Muscle layer of duodenum (tissue), 2 donors: Measurements from ENCODE around the gene CES1.
"Not testable (repeated sequence)": the region's sequence is repeated elsewhere in the genome, so short reads cannot be mapped to it uniquely, and the experiment has no call there.

Source experiments
- H3K27ac ChIP-seq: one replicate; pipeline ENCODE4 v1.7.0; 2013; ENCODE audit warnings: mild to moderate bottlenecking, low read length
- H3K27me3 ChIP-seq: one replicate; pipeline ENCODE4 v1.7.0; 2013; ENCODE audit warnings: low read depth, mild to moderate bottlenecking, control low read depth, low read length
- H3K36me3 ChIP-seq, 2 donors: one replicate each; pipeline ENCODE4 v1.7.0; 2013; ENCODE audit warnings: low read length in 2 of 2, control low read depth in 1 of 2, mild to moderate bottlenecking in 1 of 2; ENCODE audit not compliant: insufficient read depth in 2 of 2, control insufficient read depth in 1 of 2
- H3K4me1 ChIP-seq, 2 donors: one replicate each; pipeline ENCODE4 v1.7.0; 2013; ENCODE audit warnings: low read length in 2 of 2, mild to moderate bottlenecking in 2 of 2, control low read depth in 1 of 2, moderate library complexity in 1 of 2; ENCODE audit not compliant: insufficient read depth in 2 of 2, control insufficient read depth in 1 of 2
- H3K4me3 ChIP-seq, 2 donors: one replicate each; pipeline ENCODE4 v1.7.0; 2013; ENCODE audit warnings: low read length in 2 of 2, low read depth in 1 of 2, mild to moderate bottlenecking in 1 of 2
- H3K9me3 ChIP-seq, 2 donors: one replicate each; pipeline ENCODE4 v1.7.0; 2013; ENCODE audit warnings: low read length in 2 of 2, control low read depth in 1 of 2, mild to moderate bottlenecking in 1 of 2; ENCODE audit not compliant: control insufficient read depth in 1 of 2
- donor health status: healthy.

The CES1 gene

DNA sequence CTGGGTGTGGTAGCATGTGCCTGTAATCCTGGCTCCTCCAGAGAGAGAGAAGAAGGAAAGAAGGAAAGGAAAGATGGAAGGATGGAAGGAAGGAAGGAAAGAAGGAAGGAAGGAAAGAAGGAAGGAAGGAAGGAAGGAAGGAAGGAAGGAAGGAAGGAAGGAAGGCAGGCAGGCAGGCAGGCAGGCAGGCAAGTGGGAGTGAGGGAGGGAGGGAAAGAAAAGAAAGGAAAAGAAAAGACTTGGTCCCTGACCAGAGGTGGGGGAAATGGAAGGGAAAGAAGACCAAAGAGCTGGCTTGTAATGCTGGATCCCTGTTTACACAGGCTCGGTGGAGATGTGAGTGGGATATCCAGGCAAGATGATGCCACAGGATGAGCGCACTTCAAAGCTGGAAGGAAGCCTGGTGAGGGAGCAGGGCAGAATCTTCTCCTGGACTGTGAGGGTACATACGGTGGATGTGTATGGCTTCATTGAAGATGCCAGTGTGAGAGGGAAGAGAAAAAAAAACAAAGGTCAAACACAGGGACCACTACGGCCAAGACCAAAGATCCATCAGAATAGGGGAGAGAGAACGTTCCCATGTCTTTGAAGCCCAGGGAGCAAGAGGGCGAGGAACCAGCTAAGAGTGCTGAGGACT is 2.1 kb downstream of the CES1 start:
- no peaks in the 10 kb centered on the region for H3K36me3 ChIP-seq
- H3K27me3 ChIP-seq: no peaks in the 10 kb centered on the region

DNA sequence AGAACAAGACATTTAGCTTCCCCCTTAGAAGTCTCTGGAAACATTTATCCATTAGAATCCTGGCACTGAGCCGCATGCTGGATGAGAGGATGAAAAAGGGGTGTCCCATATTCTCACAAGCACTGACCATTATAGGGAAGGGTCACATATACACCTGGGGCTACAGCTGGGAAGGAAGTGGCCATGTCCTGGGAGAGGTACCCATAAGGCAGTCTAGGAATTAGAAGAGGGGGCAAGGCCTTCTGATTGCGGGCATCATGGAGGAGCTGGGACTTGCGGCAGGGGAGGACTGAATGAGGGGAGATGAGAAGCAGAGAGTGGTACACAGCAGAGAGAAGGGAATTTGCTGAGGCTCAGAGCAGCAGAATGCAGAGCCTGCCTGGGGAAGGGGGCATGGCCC is 3.7 kb downstream of the CES1 start:
- H3K4me1 ChIP-seq, H3K4me3 ChIP-seq, H3K27ac ChIP-seq: not testable (repeated sequence)

More for the DNA sequence above, 2.1 kb downstream of the CES1 start:
- Histone ChIP-seq H3K9me3 (no peaks in the 10 kb centered on the region), H3K4me3 (no peak overlapping the region), H3K4me1 (peaks cover 3 to 6% of the 10 kb centered on the region in 2 donors), H3K27ac (no peak overlapping the region)

DNA sequence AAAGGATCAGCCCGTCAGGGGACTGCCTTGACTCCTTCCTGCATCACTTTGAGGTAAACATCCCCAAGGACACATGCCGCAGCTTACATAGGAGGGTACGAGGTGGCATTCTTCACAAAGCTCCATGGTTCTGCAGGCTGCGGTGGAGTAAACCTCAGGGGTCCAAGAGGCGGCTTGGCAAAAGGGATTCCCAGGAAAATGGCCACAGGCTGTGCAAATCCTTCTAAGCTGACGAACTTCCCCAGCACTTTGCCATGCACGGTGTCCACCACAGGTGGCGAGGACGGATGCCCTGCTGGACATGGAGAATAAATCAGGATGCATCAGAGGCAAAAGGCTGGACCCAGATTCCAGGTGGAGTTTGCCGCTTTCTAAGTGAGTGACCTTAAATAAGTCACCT is 4.2 kb downstream of the CES1 start:
- Histone ChIP-seq H3K4me1 (peaks cover 2 to 6% of the 10 kb centered on the region in 2 donors), H3K27ac (no peak overlapping the region), H3K9me3 (no peaks in the 10 kb centered on the region), H3K27me3 (no peaks in the 10 kb centered on the region), H3K4me3 (no peak overlapping the region), H3K36me3 (no peaks in the 10 kb centered on the region)

More for the DNA sequence above, 3.7 kb downstream of the CES1 start:
- H3K36me3 ChIP-seq, H3K27me3 ChIP-seq, H3K9me3 ChIP-seq: not testable (repeated sequence)

DNA sequence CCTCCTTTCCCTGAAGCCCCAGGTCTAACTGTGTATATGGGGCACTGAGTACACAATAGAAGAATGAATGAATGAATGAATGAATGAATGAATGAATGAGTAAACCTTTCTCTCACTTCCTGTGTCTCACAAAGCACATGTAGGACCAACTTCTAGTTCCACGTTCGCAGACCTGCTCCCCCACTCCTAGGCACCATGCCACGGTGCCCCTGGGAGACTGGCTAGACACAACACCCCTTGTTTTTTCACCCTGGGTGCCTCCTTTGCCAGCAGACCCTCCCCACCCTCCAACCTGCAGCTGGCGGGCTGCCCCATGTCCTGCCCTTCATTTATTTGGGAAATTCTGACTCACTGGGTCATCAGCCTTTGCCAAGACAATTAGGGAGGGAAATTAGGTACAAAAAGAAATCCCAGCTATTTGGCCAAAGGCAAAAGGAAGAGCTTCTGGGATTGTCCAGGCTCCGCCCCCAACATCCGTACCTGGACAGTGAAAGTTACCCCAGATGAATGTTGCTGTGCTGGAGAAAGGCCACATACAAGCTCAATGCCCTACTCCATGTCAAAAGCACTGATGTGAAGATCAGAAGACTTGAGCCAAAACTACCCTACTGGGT is 7.7 kb downstream of the CES1 start:
- H3K9me3 ChIP-seq: no peaks in the 10 kb centered on the region
- H3K4me3 ChIP-seq: no peak overlapping the region
- peaks cover 0 to 6% of the 10 kb centered on the region in 2 donors for H3K4me1 ChIP-seq
- H3K36me3 ChIP-seq: no peaks in the 10 kb centered on the region
- H3K27me3 ChIP-seq: no peaks in the 10 kb centered on the region
- no peak overlapping the region for H3K27ac ChIP-seq

DNA sequence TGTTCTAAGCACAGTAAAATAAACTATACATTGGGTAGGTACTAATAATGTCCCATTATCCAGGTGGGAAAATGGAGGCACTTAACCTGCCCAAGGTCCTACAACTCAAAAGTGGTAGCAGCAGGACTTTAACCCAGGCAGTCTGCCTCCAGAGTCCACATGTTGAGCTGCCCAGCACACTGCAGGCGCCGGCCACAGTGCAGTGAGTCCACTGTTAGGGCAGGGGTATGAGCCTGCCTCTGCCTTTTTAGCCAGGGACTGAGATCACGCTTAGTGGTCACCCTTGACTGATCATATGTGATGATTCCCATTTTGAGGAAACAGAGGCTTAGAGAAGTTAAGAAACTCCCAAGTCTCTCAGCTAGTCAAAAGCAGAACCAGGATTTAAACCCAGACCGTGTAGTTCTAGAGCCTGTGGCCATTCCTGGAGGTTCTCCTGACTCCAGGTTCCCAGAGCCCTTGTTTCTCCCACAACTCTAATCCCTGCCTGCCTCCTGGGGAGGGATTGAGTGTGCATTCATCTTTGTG is 8.4 kb downstream of the CES1 start:
- no peak overlapping the region for H3K4me3 ChIP-seq
- H3K9me3 ChIP-seq: no peaks in the 10 kb centered on the region
- no peaks in the 10 kb centered on the region for H3K27me3 ChIP-seq
- no peak overlapping the region for H3K27ac ChIP-seq
- H3K36me3 ChIP-seq: no peaks in the 10 kb centered on the region
- H3K4me1 ChIP-seq: peaks cover 0 to 6% of the 10 kb centered on the region in 2 donors

DNA sequence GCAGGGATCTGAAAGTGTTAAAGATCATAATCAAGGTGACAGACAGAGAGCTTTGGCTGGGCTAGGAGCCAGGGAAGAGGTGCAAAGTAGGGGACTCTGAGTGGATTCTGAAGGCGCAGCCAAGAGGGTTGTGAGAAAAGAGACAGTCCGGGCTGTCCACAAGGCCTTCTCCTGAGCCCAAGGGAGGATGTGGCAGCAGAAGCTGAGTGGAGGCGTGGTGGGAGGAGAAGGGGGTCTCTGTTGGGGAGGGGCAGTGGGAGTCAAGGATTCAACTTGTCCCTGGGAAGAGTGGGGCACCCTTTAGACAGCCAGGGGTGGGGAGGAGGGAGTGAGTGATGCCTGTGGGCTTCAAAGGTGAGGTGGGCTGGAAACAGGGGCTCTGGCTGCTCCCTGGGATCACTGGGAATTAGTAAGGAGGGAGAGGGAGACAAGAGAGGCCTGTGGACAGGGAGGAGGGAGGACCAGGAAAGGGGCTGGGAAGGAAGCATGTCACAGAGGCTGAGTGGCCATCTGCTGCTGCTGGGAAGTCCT is 10.6 kb downstream of the CES1 start:
- Histone ChIP-seq H3K9me3 (no peaks in the 10 kb centered on the region), H3K4me1 (no peaks in the 10 kb centered on the region), H3K36me3 (no peaks in the 10 kb centered on the region), H3K27ac (no peak overlapping the region), H3K4me3 (no peak overlapping the region), H3K27me3 (no peaks in the 10 kb centered on the region)

DNA sequence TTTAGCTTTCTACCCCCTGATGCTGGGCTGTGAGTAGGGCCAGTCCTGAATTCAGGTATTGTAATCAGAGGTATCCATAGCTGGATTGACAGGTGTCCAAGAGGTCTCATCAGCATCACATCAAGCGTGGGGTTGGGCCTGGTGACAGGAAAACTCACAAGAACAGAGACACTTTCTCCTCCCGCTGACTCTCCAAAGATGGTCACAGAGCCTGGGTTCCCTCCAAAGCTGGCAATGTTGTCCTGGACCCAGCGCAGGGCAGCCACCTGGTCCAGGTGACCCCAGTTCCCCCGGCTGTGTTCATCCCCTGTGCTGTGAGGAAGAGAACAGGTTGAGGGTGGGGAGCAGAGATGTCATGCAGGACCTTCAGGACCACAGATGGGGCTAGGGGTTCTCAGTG is 11.7 kb downstream of the CES1 start:
- Histone ChIP-seq H3K9me3 (no peaks in the 10 kb centered on the region), H3K4me3 (no peak overlapping the region), H3K27ac (no peak overlapping the region), H3K4me1 (no peaks in the 10 kb centered on the region), H3K27me3 (no peaks in the 10 kb centered on the region), H3K36me3 (no peaks in the 10 kb centered on the region)

DNA sequence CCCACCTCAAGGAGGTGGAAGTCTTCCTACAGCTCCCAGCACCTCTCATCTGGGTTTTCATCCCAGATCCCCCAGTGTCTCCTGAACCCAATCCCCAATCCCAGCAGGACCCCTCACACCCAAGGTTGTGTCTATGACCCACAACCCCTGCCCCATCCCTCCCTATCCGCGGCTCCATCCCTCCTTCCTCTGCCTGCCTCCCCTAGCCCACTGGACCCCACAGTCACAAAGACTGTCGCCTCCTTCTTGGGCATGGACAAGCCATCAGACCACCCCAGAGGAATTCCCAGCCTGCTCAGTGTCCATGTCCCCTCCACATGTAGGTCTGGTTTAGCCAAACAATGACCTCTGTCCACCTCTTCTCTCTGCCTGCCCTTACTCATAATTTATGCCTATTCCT is 12.3 kb downstream of the CES1 start:
- no peak overlapping the region for H3K4me3 ChIP-seq
- H3K27me3 ChIP-seq: no peaks in the 10 kb centered on the region
- no peaks in the 10 kb centered on the region for H3K4me1 ChIP-seq
- H3K9me3 ChIP-seq: no peaks in the 10 kb centered on the region
- H3K27ac ChIP-seq: no peak overlapping the region
- no peaks in the 10 kb centered on the region for H3K36me3 ChIP-seq

DNA sequence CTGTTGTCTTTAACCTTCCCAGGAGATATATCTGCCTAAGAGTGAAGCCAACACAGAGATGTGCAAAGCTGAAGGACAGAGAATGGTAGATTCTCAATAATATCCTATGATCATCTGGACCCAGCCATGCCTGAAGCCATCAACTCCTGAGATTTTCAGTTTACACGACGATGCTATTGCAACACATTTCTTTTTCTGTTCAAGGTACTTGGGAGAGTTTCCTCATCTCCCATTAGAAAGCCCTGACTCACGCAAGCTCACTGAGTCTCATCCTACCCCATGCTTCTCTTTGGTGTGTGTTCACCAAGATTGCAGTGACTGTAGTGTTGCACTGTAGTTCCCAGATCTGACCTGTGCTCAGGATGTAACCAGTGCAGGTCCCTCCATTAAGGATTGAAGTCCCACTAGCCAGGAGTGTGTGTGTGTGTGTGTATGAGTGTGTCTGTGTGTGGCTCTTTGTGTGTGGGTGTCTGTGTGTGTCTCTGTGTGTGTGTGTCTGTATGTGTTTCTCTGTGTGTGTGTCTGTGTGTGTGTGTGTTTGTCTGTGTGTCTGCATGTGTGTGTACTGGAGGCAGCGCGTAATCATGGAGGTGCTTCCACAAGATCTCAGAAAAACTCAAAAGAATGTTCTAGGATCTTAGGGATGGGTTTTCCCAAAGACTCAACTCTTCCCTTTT is 15.5 kb downstream of the CES1 start:
- H3K4me3 ChIP-seq: no peak overlapping the region
- H3K4me1 ChIP-seq: no peaks in the 10 kb centered on the region
- H3K27me3 ChIP-seq: no peaks in the 10 kb centered on the region
- no peaks in the 10 kb centered on the region for H3K36me3 ChIP-seq
- no peaks in the 10 kb centered on the region for H3K9me3 ChIP-seq
- no peak overlapping the region for H3K27ac ChIP-seq

DNA sequence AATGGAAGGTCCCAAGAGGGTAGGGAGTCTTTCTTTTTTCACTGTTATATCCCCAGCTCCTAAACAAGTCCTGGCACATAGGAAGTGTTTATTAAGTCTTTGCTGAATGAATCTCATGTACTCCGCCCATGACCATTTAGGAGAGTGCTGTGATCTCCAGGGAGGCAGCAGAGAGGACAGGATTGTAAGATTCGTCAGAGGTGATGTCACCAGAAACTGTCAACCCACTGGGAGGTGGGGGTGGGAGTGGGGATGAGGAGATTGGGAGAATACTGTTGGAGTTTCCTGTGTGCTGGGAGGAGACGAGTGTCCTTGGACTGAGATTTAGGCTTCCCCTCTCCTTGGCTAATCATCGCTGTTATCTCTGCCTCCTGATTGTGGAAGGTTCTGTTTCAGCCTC is 16.7 kb downstream of the CES1 start:
- not testable (repeated sequence) for H3K9me3 ChIP-seq, H3K4me3 ChIP-seq, H3K27me3 ChIP-seq, H3K4me1 ChIP-seq, H3K27ac ChIP-seq, H3K36me3 ChIP-seq

DNA sequence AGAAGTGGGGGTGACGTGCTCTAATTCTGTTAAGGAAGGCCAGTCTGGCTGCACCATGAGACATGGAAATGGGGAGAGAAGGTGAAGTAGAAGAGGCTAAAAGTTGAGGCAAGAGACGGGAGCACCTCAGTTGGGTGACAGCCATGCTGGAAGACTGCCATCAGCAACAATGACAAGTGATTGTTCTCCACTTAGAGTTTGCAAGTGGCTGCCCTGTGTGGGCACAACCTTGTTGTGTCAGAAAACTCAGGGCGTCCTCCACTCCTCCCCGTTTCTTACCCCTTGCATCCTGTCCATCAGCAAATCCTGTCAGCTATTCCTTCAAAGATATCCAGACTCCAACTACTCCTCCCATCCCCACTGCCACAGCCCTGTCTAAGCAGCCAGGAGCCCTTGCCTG is 17.6 kb downstream of the CES1 start:
- Histone ChIP-seq H3K27me3 (no peaks in the 10 kb centered on the region), H3K9me3 (no peaks in the 10 kb centered on the region), H3K4me1 (no peaks in the 10 kb centered on the region)

More for the DNA sequence above, 17.6 kb downstream of the CES1 start:
- Histone ChIP-seq H3K4me3 (no peak overlapping the region), H3K36me3 (no peaks in the 10 kb centered on the region), H3K27ac (no peak overlapping the region)
